LNCaP clone FGC (cell line): ENCODE measurements around the gene TNS3.

ENCODE experiments used
- DNase-seq: peaks from one replicate; pipeline ENCODE4 v3.0.0-alpha.2; 2011; ENCODE audit warnings: low read depth
- H3K4me3 ChIP-seq: 2 replicates; pipeline ENCODE4 v1.5.1; 2011; ENCODE audit warnings: mild to moderate bottlenecking, low read depth, low read length, control low read depth
- TF ChIP-seq, protein P1 (sequence below): IDR thresholded peaks from 2 replicates; pipeline ENCODE4 v1.5.1; 2012; ENCODE audit warnings: mild to moderate bottlenecking; ENCODE audit not compliant: control insufficient read depth, insufficient read depth; ENCODE audit errors: extremely low read depth

Gene TNS3

DNA sequence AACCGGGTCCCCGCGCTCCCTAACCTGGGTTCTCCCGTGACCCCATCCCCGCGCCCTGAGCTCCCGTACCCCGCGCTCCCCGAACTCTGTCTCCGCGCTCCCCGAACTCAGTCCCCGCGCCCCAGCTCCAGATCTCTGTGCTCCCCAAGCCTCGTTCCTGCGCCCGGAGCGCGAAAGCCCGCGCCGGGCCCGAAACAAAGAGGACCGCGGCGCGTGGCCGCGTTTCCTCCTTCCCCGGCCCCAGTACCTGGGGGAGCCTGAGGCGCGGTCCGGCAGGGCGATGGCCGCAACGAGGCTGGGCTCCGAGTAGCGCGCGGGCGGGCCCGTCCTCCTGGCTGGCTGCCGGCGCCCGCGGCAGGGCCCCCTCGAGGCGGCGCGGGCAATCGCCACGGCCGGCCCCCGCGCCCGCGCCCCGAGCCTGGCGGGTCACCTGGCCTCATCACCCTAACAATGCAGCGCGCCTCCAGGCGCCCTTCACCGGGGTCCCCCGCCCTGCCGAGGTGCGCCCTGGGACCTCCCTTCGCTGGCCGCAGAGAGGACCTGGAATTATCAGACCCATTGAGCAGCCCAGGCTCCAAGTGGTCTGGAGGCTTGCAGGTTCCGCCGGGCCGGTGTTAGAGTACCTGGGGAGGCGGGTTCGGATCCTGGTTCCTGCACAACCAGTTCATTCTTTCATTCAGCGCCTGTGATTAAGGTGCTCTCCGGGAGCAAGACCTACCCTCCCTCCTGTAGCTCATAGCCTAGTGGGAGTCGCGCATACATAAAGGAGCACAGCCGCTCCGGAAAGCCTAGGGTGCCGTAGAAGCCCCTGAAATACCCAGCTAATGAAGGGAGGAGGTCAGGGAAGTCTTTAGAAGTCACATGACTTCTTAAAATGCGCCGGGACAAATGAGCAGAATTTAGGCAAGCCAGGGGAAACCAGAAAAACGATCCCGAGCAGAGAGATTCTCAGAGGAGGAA is at the start of gene TNS3:
TNS3 (minus strand) TSS at position 308 of the 960 bp plus-strand sequence. CDS start 142,475 bp downstream, outside the sequence.
- TF ChIP-seq, protein P1, sequence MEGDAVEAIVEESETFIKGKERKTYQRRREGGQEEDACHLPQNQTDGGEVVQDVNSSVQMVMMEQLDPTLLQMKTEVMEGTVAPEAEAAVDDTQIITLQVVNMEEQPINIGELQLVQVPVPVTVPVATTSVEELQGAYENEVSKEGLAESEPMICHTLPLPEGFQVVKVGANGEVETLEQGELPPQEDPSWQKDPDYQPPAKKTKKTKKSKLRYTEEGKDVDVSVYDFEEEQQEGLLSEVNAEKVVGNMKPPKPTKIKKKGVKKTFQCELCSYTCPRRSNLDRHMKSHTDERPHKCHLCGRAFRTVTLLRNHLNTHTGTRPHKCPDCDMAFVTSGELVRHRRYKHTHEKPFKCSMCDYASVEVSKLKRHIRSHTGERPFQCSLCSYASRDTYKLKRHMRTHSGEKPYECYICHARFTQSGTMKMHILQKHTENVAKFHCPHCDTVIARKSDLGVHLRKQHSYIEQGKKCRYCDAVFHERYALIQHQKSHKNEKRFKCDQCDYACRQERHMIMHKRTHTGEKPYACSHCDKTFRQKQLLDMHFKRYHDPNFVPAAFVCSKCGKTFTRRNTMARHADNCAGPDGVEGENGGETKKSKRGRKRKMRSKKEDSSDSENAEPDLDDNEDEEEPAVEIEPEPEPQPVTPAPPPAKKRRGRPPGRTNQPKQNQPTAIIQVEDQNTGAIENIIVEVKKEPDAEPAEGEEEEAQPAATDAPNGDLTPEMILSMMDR: no peak
- H3K4me3 ChIP-seq: peak within 1 kb of the TSS; percentile 40
- no peak for DNase-seq

DNA sequence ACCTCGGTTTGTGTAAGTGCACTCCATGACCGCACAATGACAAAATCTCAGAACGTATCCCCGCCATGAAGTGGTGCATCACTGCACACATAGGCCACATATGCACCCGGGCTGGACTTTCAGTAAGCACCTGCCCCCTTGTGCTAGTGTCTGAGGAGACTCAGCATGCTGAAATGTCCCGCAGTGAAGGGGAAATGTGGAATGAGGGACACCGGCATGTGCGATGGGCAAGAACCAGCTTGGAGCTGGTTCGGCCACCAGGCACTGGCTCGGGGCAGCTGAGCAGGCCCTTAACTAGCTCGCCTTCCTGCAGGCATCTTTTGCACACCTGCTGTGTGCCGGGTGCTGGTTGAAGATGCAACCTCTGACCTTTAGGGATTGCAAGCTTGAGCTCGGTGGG is 49.8 kb upstream of the TNS3 start:
- no peak overlapping the region for H3K4me3 ChIP-seq
- no peak for DNase-seq
- TF ChIP-seq, protein P1: no peak

DNA sequence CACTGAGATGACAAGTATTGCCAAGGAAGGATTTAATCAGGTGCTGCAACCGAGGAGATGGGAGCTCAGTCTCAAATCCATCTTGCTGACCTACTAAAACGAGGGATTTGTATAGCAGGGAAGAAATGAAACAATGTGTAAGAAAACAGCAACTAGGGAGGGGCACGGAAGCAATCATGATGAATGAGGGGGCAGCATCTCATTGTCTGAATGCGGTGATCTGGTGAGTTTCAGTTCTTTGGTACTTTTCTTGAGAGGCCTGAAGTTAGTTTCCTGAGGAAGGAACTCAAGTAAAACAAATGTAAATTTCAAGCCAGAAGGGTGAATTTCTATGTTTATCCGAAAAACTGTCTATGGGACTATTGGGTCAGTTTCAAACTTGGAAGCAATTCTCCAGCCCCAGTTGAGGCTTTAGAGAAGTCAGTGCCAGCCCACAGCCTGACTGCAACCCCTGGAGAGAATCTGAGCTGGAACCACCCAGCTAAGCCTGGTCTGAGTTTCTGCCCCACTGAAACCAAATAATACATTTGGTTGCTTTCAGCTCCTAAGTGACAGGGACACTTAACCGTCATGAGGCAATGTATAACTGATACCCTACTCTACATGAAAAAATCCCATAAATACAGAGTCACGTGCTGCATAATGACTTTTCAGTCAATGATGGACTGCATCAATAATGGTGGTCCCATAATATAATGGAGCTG is 45.8 kb upstream of the TNS3 start:
- TF ChIP-seq, protein P1: no peak
- DNase-seq: no peak
- no peak overlapping the region for H3K4me3 ChIP-seq

DNA sequence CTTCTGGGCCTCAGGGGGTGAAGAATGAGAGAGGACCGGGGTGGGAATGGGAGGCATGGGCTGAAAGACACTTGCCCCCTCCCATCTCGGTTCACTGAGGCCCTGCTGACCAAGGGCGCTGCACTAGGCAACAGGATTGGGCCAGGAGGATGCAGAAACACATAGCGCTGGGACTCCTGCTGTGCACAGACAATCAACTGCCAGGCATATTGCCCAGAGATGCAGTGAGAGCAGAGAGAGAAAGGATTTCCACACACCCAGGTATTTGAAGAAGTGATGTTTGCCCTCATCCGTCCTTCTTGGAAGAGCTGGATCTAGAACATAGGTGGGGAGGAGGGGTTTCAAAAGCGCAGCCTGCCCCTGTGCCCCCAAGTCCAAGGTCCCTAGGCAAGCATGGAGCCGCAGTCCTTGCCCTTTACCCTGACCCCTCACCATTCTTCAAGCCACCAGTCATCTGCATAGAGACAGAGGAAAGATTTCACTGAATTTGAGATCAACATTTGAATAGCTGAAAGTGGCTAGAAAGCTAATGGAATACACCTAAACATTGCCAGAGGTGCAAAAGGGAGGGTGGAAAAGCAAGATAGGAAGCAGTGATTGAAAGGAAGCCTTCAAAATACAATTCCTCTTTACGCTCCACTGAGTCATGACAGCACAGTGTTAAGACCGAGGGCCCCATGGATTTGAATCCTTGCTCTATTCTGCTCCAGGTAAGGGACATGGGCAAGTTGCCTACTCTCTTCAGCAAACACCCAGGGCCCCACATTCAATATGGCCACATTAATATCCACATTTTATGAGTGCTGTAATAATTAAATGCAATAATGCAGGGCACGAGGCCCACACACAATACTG is 44.2 kb upstream of the TNS3 start:
- no peak overlapping the region for H3K4me3 ChIP-seq
- no peak for DNase-seq
- TF ChIP-seq, protein P1: no peak

DNA sequence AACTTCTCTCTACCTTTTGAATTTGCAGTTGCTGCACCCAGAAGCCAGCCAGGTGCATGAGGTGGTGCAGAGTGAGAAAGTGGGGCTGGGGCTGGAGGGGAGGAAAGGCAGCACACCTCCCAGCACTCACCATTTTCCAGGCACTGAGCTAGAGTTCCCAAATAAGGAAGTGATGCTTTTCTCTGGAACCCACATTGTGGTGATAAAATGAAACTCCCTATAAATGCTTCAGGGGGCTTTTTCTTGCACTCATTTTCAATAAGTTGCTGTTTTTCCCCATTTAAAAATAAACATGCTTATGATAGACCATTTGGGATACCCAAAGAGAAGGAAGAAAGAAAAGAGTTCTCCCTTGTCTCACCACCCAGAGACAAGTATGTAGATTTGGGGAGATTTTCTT is 42.8 kb upstream of the TNS3 start:
- TF ChIP-seq, protein P1: no peak
- no peak overlapping the region for H3K4me3 ChIP-seq
- no peak for DNase-seq

DNA sequence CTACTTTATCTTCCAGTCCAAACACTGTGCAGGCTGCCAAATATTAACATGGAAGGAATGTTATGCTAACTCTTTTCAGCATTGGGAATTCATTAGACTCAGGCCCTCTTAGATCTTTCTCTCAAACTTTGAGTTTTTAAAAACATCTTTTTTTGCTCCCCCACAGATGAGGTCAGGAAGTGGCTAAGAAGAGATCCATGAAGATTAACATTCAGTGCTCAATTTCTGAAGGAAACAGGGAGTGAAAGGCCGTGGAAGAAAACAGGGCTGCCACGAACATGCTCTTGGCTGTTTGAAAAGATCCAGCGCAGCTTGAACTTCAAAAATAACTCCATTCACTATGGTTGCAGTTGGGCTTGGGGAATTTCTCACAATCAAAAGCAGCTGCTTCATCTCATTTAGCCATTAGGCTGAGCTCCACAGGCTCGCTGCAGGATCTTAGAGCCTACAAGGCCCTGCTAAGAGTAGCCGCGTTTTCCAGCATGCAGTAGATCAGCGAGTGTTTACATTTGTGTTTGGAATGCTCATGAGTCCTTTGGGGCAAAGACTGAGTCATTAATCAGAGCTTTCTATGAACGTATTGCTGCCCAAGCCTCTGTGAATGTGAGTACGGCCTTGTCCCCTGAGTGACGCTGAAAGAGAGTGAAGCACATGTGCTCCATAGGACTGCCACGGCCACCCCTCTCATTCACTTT is 41.2 kb upstream of the TNS3 start:
- no peak for DNase-seq
- H3K4me3 ChIP-seq: no peak overlapping the region
- TF ChIP-seq, protein P1: no peak
